HCT116 (cell line): ENCODE results near the gene COG1. TPM values are rescaled to one million over a fixed set of nuclear protein-coding genes. Genes with fewer than 3 reads are reported as not detected.

Experiments
- ATAC-seq: fragments of 200-7000 bp; cut with Tn5 transposase; 2 replicates; pipeline ENCODE4 v1.9.1; 2020; ENCODE audit warnings: mild to moderate bottlenecking, moderate library complexity
- BruUV-seq: library from RNA; stranded (reverse); fragments of 400-500 nt; replicated peaks from 2 replicates; lab custom pipeline; 2021; lab: Mats Ljungman, UMichigan
- CTCF ChIA-PET: fragments of 300-600 bp; sonication (Branson Sonifier 250); formaldehyde crosslinking; loops from one replicate; lab custom pipeline; 2021; ENCODE audit warnings: antibody characterized with exemption; lab: Charles Lee
- POLR2A ChIA-PET: fragments of 300-600, 350-600 bp; sonication (Branson Sonifier 250); formaldehyde crosslinking; loops from one replicate; lab custom pipeline; 2021; ENCODE audit warnings: antibody characterized with exemption; lab: Charles Lee
- RAD21 ChIA-PET, 2 experiments: fragments of 300-600 bp; sonication (Branson Sonifier 250); formaldehyde crosslinking; loops; one replicate each; lab custom pipeline; 2023; ENCODE audit warnings: low total read pairs in 2 of 2; ENCODE audit not compliant: uncharacterized antibody in 2 of 2, unreplicated experiment in 2 of 2, low non-redundant PET in 1 of 2; lab: Charles Lee
- DNase-seq: peaks from one replicate; pipeline ENCODE4 v3.0.0-alpha.2; 2010; ENCODE audit warnings: low read depth, low spot score
- H2AFZ ChIP-seq: fragments of 200-600 bp; shearing (Covaris generic), sonication (generic); 2 replicates; pipeline ENCODE4 v1.6.1; 2017; ENCODE audit warnings: low read depth, mixed run types, mixed read lengths, antibody characterized with exemption, low read length; ENCODE audit not compliant: poor library complexity, severe bottlenecking
- H3K27ac ChIP-seq: 2 replicates; pipeline ENCODE4 v1.5.1; 2012; ENCODE audit warnings: low read depth, low read length
- H3K27me3 ChIP-seq: fragments of 200-600 bp; sonication (generic); 2 replicates; pipeline ENCODE4 v1.6.1; 2016; ENCODE audit warnings: mixed run types, low read length, mixed read lengths; ENCODE audit not compliant: insufficient read depth
- H3K36me3 ChIP-seq, 2 experiments: fragments of 200-500 bp in 1 of 2; fragments of 200-600 bp in 1 of 2; sonication (Bioruptor generic) in 1 of 2; sonication (generic) in 1 of 2; 2 replicates each; pipeline versions ENCODE4 v1.5.1 to v1.6.1; 2014 to 2016; ENCODE audit warnings: low read length in 2 of 2, inconsistent platforms in 1 of 2, mixed read lengths in 1 of 2, mixed run types in 1 of 2; ENCODE audit not compliant: insufficient read depth in 2 of 2, control insufficient read depth in 1 of 2
- H3K4me1 ChIP-seq, 2 experiments: fragments of 200-600 bp in 1 of 2; sonication (generic) in 1 of 2; 2 replicates each; pipeline versions ENCODE4 v1.5.1 to v1.6.1; 2012 to 2017; ENCODE audit warnings: low read length in 2 of 2, inconsistent platforms in 1 of 2, mild to moderate bottlenecking in 1 of 2, mixed read lengths in 1 of 2, mixed run types in 1 of 2, moderate library complexity in 1 of 2; ENCODE audit not compliant: insufficient read depth in 2 of 2, control insufficient read depth in 1 of 2
- H3K4me2 ChIP-seq: fragments of 200-600 bp; sonication (generic); 2 replicates; pipeline ENCODE4 v1.6.1; 2017; ENCODE audit warnings: mixed run types, low read length, mixed read lengths
- H3K4me3 ChIP-seq, 2 experiments: fragments of 200-600 bp in 1 of 2; sonication (generic) in 1 of 2; replicated peaks in 1 of 2; 2 replicates each; pipeline ENCODE4 v1.5.1; 2011 to 2016; ENCODE audit warnings: low read length in 2 of 2, control low read depth in 1 of 2, low read depth in 1 of 2, mild to moderate bottlenecking in 1 of 2, mixed read lengths in 1 of 2, mixed run types in 1 of 2
- H3K79me2 ChIP-seq: fragments of 200-600 bp; sonication (generic); 2 replicates; pipeline ENCODE4 v1.6.1; 2017; ENCODE audit warnings: mild to moderate bottlenecking, mixed run types, low read length, moderate library complexity, mixed read lengths; ENCODE audit not compliant: insufficient read depth
- H3K9ac ChIP-seq: fragments of 200-600 bp; sonication (generic); 2 replicates; pipeline ENCODE4 v1.6.1; 2016; ENCODE audit warnings: low read length, mixed read lengths
- H3K9me2 ChIP-seq: fragments of 200-600 bp; sonication (generic), shearing (Covaris generic); 2 replicates; pipeline ENCODE4 v1.6.1; 2017; ENCODE audit warnings: mixed run types, mild to moderate bottlenecking, moderate library complexity; ENCODE audit not compliant: insufficient read depth
- H3K9me3 ChIP-seq, 2 experiments: fragments of 200-500 bp in 1 of 2; fragments of 200-600 bp in 1 of 2; sonication (Bioruptor generic) in 1 of 2; sonication (generic) in 1 of 2; 2 replicates each; pipeline ENCODE4 v1.6.1; 2014 to 2017; ENCODE audit warnings: low read length in 2 of 2, mixed read lengths in 2 of 2, inconsistent platforms in 1 of 2, low read depth in 1 of 2, mild to moderate bottlenecking in 1 of 2, mixed run types in 1 of 2, moderate library complexity in 1 of 2; ENCODE audit not compliant: control insufficient read depth in 1 of 2, insufficient read depth in 1 of 2
- H4K20me1 ChIP-seq: fragments of 200-600 bp; sonication (generic), shearing (Covaris generic); 2 replicates; pipeline ENCODE4 v1.6.1; 2017; ENCODE audit warnings: mixed run types, mild to moderate bottlenecking, moderate library complexity; ENCODE audit not compliant: insufficient read depth
- ATF3 ChIP-seq: IDR thresholded peaks from 2 replicates; pipeline ENCODE4 v1.6.1; 2012
- CBX3 ChIP-seq: IDR thresholded peaks from 2 replicates; pipeline ENCODE4 v1.6.1; 2012; ENCODE audit warnings: low read depth
- CEBPB ChIP-seq: IDR thresholded peaks from 2 replicates; pipeline ENCODE4 v1.6.1; 2012; ENCODE audit warnings: low read depth
- CTCF ChIP-seq, 3 experiments: fragments of 200-600 bp in 1 of 3; sonication (generic) in 1 of 3; IDR thresholded peaks in 2 of 3; conservative IDR thresholded peaks in 1 of 3; 2 replicates each; pipeline ENCODE4 v1.5.1; 2012 to 2017; ENCODE audit warnings: low read depth in 2 of 3, low read length in 2 of 3, antibody characterized with exemption in 1 of 3, borderline replicate concordance in 1 of 3, control low read depth in 1 of 3, mild to moderate bottlenecking in 1 of 3, mixed read lengths in 1 of 3, mixed run types in 1 of 3, moderate library complexity in 1 of 3; ENCODE audit not compliant: insufficient read depth in 1 of 3
- EGR1 ChIP-seq: IDR thresholded peaks from 2 replicates; pipeline ENCODE4 v1.6.1; 2012; ENCODE audit warnings: low read depth
- ELF1 ChIP-seq: IDR thresholded peaks from 2 replicates; pipeline ENCODE4 v1.6.1; 2012; ENCODE audit warnings: low read depth, borderline replicate concordance
- EZH2phosphoT487 ChIP-seq: fragments of 200-600 bp; IDR thresholded peaks from 2 replicates; pipeline ENCODE4 v1.6.1; 2018; ENCODE audit warnings: antibody characterized with exemption, borderline replicate concordance
- POLR2AphosphoS5 ChIP-seq: IDR thresholded peaks from 2 replicates; pipeline ENCODE4 v1.6.1; 2011; ENCODE audit warnings: mild to moderate bottlenecking, low read depth, low read length, moderate library complexity
- SRF ChIP-seq: IDR thresholded peaks from 2 replicates; pipeline ENCODE4 v1.6.1; 2012; ENCODE audit warnings: low read depth
- YY1 ChIP-seq: IDR thresholded peaks from 2 replicates; pipeline ENCODE4 v1.6.1; 2011; ENCODE audit warnings: low read length, low read depth, moderate library complexity, mild to moderate bottlenecking; ENCODE audit not compliant: insufficient replicate concordance; ENCODE audit errors: extremely low read depth
- intact Hi-C: fragments of 100-400 bp; cut with micrococcal nuclease; formaldehyde crosslinking; loops from 2 replicates; pipeline ENCODE4 v1.10.0; 2022
- total RNA-seq: library from RNA; stranded (reverse); gene quantifications from one replicate; pipeline ENCODE4 v1.2.1, GENCODE V29; 2021; ENCODE audit not compliant: unreplicated experiment
- TF ChIP-seq, protein P1 (sequence below): IDR thresholded peaks from 2 replicates; pipeline ENCODE4 v1.6.1; 2012; ENCODE audit warnings: low read depth

The COG1 gene
- total RNA-seq, 1 experiment from 2014 or later: 44.6 TPM

GRCh38 chr17:73160980-73161630, 31.8 kb upstream of the COG1 start:
- Histone ChIP-seq H3K9me2 (no peaks in the 10 kb centered on the region), H3K36me3 (no peaks in the 10 kb centered on the region), H3K4me3 (no peak overlapping the region), H3K9me3 (no peaks in the 10 kb centered on the region), H3K27ac (no peak overlapping the region), H3K27me3 (no peaks in the 10 kb centered on the region), H3K4me2 (no peak overlapping the region), H3K79me2 (no peaks in the 10 kb centered on the region), H3K4me1 (peaks cover 2 to 6% of the 10 kb centered on the region in 2 experiments; a peak in 2 of 4 replicates), H3K9ac (no peak overlapping the region), H4K20me1 (no peaks in the 10 kb centered on the region), H2AFZ (no peak overlapping the region)
- RAD21 ChIA-PET: no interaction called here
- POLR2A ChIA-PET: no interaction called here
- DNase-seq (no peak), ATAC-seq (no peak)
- intact Hi-C loops: no loop called here
- CTCF ChIA-PET: no interaction called here
- no peak for TF ChIP-seq EZH2phosphoT487
- TF ChIP-seq CBX3: no peak
- no TSS peak for BruUV-seq

- RAD21 ChIA-PET: no interaction called here
- POLR2A ChIA-PET: no interaction called here
- H3K9me3 ChIP-seq: no peaks in the 10 kb centered on the region
- no peak for TF ChIP-seq CTCF (IDR thresholded peaks at IDR 0.05 in 2 of 3, conservative IDR thresholded peaks at IDR 0.05 in 1 of 3; ENCODE audit: borderline replicate concordance in 1 of 3, insufficient read depth in 1 of 3, low read depth in 2 of 3, low read length in 2 of 3)
- no peak for TF ChIP-seq ATF3
- TF ChIP-seq ELF1: no peak
- no peak for TF ChIP-seq CEBPB
- no peak for TF ChIP-seq EZH2phosphoT487
- TF ChIP-seq POLR2AphosphoS5: no peak
- TF ChIP-seq, protein P1, sequence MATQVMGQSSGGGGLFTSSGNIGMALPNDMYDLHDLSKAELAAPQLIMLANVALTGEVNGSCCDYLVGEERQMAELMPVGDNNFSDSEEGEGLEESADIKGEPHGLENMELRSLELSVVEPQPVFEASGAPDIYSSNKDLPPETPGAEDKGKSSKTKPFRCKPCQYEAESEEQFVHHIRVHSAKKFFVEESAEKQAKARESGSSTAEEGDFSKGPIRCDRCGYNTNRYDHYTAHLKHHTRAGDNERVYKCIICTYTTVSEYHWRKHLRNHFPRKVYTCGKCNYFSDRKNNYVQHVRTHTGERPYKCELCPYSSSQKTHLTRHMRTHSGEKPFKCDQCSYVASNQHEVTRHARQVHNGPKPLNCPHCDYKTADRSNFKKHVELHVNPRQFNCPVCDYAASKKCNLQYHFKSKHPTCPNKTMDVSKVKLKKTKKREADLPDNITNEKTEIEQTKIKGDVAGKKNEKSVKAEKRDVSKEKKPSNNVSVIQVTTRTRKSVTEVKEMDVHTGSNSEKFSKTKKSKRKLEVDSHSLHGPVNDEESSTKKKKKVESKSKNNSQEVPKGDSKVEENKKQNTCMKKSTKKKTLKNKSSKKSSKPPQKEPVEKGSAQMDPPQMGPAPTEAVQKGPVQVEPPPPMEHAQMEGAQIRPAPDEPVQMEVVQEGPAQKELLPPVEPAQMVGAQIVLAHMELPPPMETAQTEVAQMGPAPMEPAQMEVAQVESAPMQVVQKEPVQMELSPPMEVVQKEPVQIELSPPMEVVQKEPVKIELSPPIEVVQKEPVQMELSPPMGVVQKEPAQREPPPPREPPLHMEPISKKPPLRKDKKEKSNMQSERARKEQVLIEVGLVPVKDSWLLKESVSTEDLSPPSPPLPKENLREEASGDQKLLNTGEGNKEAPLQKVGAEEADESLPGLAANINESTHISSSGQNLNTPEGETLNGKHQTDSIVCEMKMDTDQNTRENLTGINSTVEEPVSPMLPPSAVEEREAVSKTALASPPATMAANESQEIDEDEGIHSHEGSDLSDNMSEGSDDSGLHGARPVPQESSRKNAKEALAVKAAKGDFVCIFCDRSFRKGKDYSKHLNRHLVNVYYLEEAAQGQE: no peak
- no peak for TF ChIP-seq EGR1
- no peak for TF ChIP-seq SRF
- no peak for TF ChIP-seq YY1
Observed at GRCh38 chr17:73163043-73163442, 29.8 kb upstream of the COG1 start.

More at GRCh38 chr17:73163043-73163442, 29.8 kb upstream of the COG1 start:
- Histone ChIP-seq H3K9me2 (no peaks in the 10 kb centered on the region), H3K27ac (no peak overlapping the region), H2AFZ (no peak overlapping the region), H3K27me3 (peaks cover 14% of the 10 kb centered on the region; the same call in 1 of the 2 replicates), H4K20me1 (no peaks in the 10 kb centered on the region), H3K4me3 (no peak overlapping the region), H3K4me2 (no peak overlapping the region), H3K4me1 (no peaks in the 10 kb centered on the region), H3K9ac (no peak overlapping the region), H3K36me3 (no peaks in the 10 kb centered on the region), H3K79me2 (no peaks in the 10 kb centered on the region)
- CTCF ChIA-PET: no interaction called here
- BruUV-seq: no TSS peak
- no peak for DNase-seq
- no peak for ATAC-seq
- intact Hi-C loops: no loop called here
